Ramos (cell line): ENCODE measurements around the gene CIB4.
"Not testable (repeated sequence)": the region's sequence is repeated elsewhere in the genome, so short reads cannot be mapped to it uniquely, and the experiment has no call there.

Experiments
- in situ Hi-C: fragments of 300-500 bp; cut with MboI; formaldehyde crosslinking; loops from one replicate; pipeline ENCODE4 v1.14.3; 2022; ENCODE audit warnings: low sequenced_read_pairs; ENCODE audit not compliant: unreplicated experiment

The CIB4 gene

DNA sequence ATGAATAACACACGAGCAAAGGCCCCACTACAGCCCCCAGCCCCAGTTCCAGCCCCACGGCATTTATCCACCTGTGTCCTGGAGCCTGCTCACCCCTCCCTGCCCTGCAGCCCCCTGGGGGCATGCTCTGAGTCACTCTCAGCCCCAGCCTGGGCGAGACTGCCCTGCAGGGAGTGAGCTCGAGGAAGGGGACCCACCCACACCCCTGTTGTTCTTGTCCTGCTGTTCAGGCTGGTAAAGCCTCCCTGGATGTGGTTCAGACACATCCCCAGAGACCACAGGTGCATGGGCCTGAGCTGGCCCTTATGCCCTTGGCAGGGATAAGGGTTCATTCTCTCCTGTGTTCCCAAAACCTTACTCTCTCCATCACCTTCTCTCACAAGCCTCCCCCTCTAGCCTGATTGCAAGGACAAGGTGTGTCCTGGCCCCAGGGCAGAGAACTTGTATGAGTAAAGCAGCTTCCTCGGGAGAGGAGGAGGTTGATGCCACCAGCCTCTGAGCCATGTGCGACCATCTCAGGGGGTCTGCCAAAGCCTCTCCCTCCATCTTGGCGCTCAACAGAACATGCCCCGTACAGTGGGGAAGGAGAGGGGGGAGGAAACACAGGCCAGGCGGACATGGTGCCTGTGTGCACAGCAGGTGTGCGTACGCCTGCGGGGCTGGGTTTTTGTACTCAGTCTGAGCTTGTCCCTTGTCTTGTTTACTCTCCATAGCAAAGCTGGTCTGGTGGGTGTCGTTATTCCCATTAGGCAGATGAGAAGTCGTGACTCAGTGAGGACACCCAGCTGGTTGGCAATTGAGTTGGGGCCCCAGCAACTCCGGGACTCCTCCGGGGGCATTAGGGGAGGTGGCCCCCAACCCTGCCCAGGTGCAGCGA lies 64.4 kb downstream of the CIB4 start:
- in situ Hi-C loops, result no loop called here

DNA sequence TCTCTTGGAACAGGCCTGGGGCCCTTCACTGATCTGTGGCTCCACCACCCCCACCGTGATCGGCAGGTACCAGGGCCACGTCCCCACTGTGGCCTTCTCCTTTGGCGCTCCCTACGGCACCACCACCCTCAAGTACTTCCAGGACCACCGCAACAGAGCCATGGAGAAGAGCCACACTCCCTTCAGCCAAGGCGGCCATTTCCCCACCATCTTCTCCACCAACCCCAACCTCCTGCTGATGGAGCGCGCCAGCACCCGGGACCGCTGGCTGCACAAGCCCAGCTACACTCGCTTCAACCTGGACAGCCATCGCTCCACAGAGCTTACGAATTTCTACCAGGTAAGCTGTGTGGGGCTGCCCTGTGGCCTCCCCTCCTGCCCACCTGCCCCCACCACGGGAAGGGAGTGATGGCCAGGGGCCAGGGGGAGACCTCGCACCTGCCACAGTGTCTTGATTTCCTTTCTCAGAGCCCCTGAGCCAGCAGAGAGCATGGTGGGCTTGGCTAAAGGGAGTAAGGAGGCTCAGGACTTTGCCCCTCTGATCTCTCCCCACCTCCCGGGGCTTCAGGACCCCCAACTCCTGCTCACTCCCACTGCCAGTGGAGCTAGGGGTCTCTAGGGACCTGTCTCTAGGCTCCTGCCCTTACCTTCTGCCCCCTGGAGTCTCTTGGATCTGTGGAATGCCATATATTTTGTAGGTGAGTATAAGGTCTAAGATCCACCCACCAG lies 65.2 kb downstream of the CIB4 start:
- in situ Hi-C loops, result no loop called here

DNA sequence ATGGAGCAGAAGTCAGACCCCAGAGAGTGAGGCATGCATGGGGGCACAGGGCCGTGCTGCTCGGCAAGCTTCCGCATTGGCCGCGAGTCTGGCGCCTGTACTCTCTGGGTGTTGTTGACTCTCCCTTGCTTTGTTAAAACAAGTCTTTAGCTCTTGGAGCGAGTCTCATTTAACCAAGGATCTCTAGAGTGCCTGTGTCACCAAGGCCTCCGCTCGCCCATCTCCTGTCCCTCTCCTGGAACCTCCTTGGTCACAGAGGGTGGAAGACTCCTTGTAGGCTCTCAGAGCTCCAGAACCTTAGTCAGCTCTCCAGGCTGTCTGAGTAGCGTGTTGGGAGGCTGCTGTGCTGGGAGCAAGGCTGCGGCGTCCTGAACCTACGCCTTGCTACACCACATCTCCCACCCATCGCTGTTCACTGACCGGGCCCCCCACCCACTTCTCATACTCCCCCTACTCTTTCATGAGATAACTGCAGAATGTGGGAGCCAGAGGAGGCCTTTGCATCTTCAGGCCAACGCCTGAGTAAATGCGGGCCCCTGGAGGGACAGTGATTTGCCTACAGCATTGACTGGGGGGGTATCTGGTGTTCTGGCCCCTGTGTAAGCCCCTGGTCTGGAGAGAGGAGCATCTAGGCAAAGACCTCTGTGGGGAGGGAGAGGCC lies 66.1 kb downstream of the CIB4 start:
- in situ Hi-C loops, result no loop called here

DNA sequence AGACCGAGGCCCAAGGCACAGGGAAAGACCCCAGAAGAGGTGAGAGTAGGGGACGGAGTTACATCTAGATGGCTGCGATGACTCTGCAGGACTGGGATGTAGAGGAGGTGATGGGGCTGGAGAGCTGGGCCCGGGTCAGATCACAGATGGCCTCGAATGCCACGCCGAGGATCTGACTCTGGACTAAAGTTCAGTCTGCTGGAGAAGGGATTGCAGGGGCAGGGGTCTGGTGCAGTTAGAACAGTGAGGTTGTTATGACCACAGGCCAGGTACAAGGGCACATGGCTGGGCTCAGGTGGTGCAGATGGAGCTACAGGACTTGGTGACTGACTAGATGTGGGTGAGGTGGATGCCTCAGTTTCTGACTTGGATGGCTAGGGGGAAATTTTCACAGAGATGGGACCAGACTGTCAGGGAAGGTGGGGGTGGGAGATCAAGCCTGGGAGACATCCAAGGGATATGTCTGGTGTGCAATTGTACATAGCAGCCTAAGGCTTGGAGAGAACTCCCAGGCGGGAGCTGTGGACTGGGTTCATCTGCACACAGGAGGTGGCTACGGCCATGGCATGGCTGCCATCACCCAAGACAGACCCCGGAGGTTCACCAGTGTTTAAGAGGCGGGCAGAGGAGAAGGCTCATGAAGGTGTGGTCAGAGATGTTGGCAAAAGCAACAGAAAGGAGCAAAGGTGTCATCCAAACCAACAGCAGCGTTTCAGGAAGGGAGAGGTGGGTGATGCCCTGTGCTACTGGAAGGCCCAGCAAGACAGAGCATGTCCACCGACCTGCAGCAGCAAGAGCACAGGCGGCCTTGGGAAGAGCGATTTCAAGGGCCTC lies 66.9 kb downstream of the CIB4 start:
- in situ Hi-C loops, result no loop called here

DNA sequence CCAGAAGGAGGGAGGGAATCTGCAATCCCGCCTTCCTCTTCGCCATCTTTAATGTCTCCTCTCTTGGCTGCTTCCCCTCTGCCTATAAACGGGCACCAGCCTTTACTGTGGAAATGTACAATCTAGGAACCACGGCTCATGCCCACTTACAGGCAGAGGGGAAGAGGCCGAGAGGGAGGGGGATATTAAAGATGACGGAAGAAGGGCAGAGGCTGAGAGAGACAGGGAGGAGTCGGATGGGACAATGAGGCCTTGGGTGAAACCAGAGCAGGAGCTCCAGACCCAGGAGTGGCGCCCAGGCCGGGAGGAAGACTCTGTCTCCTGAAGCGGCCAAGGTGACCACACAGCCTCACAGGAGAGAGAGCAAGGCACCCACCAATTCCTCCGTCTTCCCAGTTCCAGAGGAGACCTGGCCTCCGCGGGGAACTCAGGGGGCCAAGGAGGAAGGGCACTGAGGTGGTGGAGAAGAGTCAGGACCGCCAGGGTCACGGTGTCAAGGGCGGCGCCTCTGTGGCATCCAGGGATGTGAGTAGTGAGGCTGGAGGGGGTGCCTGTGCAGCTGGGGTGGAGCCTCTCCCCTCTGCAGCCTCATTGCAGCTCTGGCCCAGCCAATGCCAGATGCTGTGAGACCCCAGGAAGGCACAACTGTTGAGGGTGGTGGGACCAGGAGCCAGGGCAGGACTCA lies 67.8 kb downstream of the CIB4 start:
- in situ Hi-C loops, result no loop called here

DNA sequence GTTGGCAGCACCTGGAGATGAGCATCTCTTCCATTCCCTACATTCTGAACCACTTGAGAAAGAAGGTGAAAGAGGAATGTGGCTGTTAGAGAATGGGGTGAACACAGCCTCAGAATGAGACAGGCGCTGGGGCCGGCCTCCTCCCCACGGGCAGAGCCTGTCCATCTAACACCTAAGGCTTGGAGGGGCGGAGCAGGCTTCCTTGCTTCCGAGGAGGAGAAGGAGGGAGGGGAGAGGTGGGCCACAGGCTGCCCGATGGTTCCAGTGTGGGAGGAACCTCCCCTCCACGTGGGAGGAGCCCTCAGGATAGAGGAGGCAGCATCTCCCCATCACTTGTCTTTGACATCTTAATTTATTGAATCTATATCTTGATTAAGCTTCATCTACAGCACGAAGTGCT lies 68.6 kb downstream of the CIB4 start:
- in situ Hi-C loops, result no loop called here

DNA sequence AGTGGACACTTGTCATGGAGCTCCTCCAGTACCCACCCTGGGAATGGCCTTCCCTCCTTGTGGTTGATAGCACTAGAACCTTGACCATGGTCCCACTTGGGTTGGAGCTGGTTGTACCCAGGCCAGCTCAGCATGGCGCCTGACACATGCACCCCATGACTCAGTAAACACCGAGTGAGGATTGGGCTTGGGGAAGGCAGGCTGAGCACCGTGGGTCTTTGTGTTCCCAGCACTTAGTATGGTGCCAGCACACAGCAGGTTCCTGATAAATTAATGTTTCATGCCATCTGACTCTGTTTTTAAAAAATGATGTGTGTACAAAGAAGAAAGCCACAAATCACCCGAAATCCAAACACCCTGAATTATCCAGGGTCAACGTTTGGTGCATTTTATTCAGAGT lies 69.8 kb downstream of the CIB4 start:
- in situ Hi-C loops, result no loop called here

DNA sequence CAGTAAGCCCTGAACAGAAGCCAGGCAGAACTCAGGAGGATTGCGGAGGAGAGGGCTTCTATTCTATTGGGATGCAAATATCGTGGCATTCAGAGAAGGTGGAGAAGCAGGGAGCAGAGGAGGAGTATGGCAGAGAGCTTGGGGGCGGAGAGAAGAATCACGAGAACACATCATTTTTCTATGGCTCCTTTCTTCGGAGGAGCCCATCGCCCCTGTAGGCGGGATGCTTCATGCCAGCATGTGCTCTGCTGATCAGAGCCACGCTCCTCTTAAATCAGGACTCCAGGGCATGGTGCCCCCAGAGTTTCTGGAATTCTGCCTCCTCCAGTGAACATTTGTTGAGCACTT lies 71.1 kb downstream of the CIB4 start:
- in situ Hi-C loops, result no loop called here

DNA sequence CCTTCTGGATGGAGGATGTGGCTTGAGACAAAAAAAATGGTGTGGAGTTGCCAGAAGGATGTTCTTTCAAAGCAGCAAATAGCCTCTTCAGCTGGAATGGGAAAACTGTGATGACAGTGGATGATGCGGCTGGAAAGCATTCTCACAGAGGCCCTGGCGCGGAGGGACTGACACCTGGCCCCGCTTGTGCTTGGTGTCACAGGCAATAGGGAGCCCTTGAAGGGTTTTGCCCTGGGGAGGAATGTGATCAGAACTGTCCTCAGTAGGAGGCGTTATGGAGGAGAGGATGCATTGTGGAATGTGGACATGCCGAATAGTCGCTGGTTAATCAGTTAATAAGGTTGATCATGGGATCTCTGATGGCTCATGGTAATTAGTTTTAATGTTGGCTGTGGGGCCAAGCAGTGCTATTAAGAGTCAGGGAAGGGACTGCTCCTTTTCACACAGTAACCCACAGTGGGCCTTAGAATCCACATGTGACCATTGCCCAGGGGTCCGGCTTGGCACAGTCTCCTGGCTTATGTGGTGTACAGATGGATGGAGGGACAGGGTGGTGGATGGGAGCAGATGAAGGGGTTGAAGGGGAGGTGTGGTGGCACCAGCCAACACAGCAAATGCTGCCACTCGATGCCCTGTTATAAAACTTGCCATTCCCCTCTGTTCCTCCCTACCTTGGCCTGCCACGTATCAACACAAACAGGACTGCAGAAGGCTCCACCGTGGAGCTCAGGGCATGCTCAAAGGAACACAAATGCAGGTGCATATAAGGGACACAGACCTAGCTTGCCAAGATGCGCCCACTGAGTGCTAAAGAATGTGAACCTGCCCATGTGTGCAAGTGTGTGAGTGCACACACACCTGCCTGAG lies 71.7 kb downstream of the CIB4 start:
- in situ Hi-C loops, result no loop called here

DNA sequence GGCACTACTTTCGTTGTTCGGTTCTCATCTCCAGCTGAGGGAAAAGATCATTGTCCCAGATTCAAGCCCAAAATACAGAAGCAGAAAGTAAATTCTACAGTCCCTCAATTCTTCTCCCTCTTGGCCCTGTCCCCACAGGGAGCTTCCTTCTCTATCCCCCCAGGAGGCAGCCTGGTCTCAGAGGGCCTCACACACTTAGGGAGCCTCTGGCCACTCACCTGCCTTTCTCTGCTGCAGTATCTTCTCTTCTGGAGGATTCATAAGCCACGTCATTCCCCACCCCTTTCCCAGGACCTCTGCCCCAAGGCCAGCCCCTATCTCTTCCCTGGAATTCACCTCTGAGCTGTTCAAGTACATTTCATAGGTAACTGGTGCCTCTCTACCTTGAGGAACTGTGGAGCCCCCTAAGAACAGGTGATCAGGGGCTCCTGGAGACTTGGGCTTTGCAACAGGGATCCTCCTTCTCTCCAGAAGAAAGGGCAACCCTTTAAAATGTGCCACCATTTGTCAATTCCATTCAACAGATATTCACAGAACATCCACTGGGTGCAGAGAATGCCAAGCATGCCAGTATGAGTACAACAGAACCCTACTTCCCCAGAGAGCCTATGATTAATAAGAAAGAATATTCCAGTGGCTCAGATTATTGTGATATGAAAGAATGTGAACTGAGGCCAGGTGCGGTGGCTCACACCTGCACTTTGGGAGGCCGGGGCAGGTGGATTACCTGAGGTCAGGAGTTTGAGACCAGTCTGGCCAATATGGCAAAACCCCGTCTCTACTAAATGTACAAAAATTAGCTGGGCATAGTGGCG lies 72.9 kb downstream of the CIB4 start:
- in situ Hi-C loops, result no loop called here

DNA sequence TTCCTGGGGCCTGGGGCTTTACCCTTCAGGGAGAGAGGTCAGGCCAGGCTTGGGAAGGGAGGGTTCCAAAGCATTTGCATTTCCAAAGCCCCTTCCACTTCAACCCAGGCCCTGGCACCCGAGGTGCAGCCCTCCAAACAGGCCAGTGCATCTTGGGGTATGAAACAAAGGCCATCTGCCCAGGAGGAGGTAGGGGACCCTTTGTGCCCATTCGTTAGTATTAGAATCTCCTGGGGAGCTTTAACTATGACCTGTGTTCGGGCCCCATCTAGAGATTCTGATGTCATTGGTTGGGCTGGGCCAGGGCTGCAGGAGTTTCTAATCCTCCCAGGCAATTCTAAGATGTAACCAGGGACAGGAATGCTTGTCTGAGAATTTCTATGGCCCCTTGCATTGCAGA lies 73.6 kb downstream of the CIB4 start:
- in situ Hi-C loops, result no loop called here

DNA sequence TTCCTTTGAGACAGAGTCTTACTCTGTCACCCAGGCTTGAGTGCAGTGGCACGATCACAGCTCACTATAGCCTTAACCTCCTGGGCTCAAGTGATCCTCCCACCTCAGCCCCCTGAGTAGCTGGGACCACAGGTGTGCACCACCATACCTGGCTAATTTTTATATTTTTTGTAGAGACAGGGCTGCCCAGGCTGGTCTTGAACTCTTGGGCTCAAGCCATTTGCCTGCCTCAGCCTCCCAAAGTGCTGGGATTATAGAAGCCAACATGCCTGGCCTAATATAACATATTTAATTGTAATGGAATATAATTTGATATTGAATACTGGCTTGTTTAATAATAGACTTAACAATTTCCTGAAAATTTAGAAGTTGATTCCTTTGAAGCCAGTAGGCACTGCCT lies 74.4 kb downstream of the CIB4 start:
- in situ Hi-C loops, result not testable (repeated sequence)

DNA sequence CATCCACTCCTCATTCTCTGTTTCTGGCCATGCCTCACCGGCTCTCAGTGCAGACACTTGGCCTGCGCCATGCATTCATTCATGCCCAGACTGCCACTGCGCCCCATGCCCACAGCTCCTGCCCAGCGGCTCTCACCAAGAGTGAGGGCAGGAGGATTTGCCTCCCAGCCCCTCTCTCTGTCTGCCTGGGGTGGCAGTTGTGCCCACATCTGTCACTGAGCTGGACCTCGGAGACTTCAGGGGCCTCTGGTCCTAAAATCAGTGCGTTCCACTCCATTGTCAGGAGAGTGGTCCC lies 75.1 kb downstream of the CIB4 start:
- in situ Hi-C loops, result no loop called here

DNA sequence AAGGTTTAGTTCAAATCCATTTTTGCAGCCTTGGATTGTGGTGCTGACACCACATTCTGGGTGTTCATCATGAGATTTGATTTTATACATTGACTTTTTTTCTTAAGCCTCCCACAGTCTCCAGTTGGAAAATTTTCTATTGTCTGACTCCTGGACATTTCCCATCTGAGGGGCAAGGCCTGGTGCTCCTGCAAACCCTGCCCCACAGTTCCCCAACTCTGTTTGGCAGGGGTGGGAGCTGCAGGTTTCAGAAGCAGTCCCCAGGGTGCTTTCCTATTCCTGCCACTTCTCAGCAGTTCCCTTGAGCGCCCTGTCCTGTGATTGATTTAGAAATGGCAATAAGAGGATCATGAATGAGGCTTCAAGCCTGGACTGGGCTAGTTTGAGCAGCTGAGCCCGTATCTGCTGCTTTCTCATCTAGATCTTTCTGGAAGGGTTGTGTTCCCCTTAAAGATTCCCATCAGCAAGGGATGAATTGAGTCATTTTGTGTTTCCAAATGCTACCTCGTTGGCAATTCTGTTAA lies 77.0 kb downstream of the CIB4 start:
- in situ Hi-C loops, result no loop called here

DNA sequence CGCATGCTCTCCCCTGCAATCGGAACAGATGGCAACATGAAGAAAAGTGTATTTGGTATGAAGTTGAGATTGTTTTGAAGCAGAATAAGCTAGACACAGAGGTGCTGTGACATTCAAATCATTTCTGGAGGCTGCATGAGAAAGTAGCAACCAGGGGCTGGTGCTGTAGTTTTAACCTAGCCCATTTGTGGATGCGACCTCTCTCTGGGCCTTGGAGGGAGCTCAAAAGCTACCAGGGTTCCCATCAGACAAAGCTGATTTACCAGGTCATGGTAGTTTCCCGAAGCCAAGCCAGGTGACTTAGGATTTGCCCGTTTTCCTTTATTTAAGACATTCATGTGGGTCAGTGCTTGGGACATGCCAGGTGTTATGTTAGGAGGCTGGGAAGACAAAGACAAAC lies 77.5 kb downstream of the CIB4 start:
- in situ Hi-C loops, result no loop called here

DNA sequence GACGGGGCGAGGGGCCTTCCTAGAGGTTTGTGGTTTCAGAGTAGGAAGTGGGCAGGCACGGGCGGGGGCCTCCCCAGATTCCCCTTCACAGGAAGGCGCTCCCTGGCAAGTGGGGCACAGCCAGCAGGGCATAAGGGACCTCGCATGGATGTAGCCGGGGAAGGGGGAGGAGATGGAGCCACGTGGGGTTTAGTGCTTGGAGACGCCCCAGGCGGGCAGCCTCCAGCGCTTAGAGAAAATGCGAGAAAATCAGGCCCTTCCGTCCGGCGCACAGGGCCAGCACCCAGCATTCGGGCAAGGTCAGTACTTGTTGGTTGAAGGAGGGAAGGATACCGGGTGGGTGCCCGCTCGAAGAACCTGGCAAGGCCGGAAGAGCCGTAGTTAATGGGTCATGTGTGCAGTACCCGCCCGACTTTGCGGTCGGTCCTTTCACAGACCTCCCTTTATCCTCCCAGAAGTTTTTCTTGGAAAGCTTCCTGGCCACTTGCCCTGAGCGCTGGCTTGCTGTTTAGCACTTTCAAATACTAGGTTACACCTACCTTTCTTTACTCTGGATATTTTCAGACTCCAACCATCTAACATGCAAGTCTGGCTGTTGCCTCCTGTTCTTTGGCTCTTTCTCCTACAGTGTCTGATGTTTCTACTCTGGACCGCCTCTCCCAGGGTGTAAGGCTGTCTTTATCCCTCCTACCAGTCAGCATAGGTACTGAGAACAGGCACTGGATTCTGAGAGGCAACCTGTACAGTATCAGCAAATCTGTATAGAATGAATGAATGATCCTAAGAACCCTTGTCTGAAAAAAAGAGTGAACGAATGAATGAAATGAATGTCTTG lies 78.1 kb downstream of the CIB4 start:
- in situ Hi-C loops, result no loop called here
